Retina (tissue), 1 donor: ENCODE results near the gene TTC17.
"Not testable (repeated sequence)": the region's sequence is repeated elsewhere in the genome, so short reads cannot be mapped to it uniquely, and the experiment has no call there.

Experiments
- DNase-seq: peaks from one replicate; pipeline ENCODE4 v3.0.0-alpha.2; 2016

Gene TTC17

GRCh38 chr11:43462359-43462758 lies 103.6 kb downstream of the TTC17 start:
- no peak for DNase-seq

- no peak for DNase-seq
Measured at GRCh38 chr11:43467958-43468357, 109.2 kb downstream of the TTC17 start.

- not testable (repeated sequence) for DNase-seq
Measured at GRCh38 chr11:43477491-43477890, 118.8 kb downstream of the TTC17 start.

GRCh38 chr11:43486141-43486540 lies 127.4 kb downstream of the TTC17 start:
- no peak for DNase-seq

DNA sequence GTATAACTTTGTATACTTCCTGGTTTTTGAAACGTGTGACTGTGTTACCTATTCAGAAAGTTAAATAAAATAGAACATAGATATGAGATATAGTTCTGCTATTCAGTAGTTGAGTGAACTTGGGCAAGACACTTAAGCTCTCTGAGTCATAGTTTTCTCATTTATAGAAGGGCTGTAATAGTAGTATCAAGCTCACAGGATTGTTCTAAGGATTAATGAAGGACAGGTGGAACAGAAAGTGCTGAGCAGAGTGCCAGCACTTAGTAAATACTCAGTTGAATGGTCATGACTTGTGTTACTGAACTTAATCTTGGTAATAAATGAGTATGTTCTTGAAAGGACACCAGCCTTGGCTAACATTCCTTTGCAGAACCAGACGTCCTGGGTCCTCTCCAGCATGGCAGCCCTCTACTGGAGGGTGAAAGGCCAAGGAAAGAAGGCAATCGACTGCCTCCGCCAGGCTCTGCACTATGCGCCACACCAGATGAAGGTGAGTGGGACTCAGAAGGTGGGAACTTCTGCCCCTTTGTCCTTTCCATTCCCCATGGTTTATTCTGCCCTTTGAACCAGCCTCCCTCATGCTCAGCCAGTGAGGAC lies 131.2 kb downstream of the TTC17 start:
- DNase-seq, result no peak

DNA sequence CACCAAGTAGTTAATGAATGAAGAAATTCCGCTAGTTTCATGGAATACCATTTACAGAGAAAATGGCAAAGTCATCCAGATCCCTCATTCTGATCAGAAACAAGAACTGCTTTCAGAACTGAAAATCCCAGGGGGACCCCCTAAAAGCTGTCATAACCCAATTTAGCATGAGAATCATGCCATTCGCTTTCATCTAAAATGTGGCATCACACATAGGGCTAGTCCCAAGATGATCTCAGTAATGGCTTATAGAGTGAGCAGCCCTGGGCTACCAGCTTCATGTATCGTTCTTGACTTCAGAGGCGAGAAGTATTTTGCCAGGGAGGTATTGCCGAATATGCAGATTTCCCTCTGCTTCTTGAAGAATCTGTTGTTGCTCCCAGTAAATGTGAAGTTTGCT lies 134.0 kb downstream of the TTC17 start:
- no peak for DNase-seq

- DNase-seq, result no peak
Measured at GRCh38 chr11:43493431-43493830, 134.7 kb downstream of the TTC17 start.

GRCh38 chr11:43497144-43497543 lies 138.4 kb downstream of the TTC17 start:
- DNase-seq, result no peak

GRCh38 chr11:43498561-43498960 lies 139.8 kb downstream of the TTC17 start:
- no peak for DNase-seq

GRCh38 chr11:43503417-43503816 lies 144.7 kb downstream of the TTC17 start:
- DNase-seq, result no peak

GRCh38 chr11:43504316-43504950 lies 145.7 kb downstream of the TTC17 start:
- peak; percentile 45 for DNase-seq

DNA sequence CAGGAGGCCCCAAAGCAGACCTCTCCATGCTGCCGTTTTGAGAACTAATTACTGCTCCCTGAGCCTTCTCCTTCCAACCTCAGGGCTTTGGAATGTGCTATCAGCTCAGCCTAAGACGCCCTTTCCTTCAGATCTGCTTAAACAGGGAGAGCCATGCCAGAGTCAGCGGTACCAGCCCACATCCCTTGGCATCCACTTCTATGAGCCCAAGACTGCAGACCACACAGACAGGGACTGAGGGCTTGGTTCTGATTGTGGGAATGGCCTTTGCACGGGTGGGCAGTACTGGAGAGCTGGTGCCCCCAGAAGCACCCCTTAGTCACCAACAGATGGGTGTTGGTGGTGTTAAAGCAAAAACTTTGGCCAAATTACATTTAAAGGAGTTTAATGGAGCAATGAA lies 146.5 kb downstream of the TTC17 start:
- DNase-seq, result no peak

GRCh38 chr11:43507171-43507570 lies 148.5 kb downstream of the TTC17 start:
- DNase-seq, result no peak

GRCh38 chr11:43508511-43508918 lies 149.8 kb downstream of the TTC17 start:
- no peak for DNase-seq

DNA sequence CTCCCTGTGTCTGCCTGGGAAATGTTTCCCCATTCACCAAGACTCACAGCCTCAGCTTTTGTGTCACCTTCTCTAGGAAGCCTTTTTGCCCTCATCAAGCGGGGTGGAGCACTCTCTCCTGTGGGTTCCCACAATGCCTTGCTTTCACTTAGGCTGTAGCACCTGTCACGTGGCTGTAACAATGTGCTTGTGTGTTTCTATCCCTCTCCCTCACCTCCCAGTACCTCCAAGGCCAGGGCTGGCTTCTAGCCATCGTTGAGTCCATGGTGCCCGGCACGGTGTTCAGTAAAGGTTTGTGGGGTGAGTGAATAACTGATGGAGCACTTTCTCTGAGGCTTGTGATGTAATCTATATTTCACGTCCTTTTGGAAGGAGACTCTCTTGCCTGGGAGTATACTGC lies 153.2 kb downstream of the TTC17 start:
- no peak for DNase-seq

DNA sequence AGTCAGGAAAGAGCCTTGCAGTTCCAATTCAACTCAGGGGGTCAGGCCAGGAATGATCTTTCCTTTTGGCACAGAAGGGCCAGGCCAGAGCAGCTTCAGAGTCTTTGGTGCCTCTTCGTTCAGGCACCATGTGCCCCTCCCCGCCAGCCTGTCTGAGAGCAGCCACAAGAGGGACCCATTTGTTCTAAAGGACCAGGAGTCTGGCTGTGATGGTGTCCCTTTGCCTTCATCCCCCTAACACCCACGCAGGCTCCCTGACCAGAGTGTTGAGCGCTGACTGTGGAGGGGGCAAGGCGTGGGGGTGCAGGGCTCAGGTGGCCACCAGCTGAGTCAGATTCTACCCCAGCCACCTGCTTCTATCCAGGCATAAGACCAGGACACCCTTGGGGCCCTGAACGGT lies 156.4 kb downstream of the TTC17 start:
- DNase-seq, result peak; percentile 48

DNA sequence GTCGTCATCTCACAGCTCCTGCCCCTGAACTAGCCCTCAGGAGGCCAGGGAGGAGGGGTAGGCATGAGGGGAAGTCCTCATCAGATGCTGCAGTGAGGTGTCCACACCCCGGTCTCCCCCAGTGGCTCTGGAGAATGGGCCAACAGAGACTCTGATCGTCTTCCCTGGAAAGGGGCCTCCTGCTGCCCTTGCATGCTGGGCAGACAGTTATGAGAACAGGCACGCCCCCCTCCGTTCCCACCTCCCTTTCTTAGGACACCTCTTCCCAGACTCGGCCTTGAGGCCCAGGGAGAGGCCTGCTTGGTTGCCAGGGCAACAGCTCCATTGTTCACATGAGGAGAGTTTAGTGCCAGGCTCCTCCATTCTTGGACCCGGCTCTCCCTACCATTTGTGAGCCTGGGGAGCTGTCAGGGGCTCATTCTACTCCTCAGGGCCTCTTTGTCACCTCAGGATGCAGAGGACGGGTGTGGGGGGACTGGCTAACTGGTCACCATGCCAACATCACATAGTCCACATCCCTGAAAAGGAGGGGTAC lies 157.7 kb downstream of the TTC17 start:
- DNase-seq, result peak; percentile 80

DNA sequence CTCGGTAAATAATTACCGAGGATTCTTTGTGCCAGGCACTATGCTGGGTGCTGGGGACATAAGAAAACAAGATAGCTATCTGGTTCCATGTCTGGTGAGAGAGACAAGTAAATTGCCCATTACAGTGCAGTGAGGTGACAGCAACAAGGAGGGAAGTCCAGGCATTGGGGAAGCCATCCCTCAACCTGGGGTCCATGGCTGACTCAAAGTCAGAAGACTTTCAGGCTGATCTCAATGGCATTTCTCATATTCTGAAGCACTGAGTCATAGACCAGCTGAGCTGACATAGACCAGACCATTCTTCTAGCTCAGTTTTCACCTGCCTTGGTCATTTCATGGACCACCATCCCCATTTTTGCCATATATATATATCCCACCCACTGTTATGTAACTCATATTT lies 158.8 kb downstream of the TTC17 start:
- DNase-seq, result no peak

GRCh38 chr11:43518408-43519160 lies 159.9 kb downstream of the TTC17 start:
- DNase-seq, result no peak

DNA sequence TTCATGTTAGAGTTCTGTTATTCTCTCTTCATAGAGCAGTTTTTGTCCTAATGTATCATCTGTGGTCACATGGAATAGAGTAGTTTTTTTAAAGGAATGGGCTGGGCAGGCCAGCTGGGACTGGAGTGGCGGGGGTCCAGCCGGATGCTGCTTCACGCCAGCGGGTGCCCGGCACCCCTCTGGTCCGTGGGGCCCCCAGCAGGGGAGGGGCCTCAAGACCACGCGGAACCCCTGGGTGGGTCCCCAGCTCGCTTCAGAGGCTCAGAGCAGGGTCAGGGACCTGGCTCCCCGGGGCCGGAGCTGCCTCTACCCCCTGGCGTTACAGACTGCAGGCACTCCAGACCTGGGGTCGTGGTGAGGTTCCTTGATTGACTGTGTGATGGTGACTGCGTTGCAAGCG lies 162.8 kb downstream of the TTC17 start:
- DNase-seq, result no peak

- DNase-seq, result no peak
Measured at GRCh38 chr11:43523632-43524031, 164.9 kb downstream of the TTC17 start.

DNA sequence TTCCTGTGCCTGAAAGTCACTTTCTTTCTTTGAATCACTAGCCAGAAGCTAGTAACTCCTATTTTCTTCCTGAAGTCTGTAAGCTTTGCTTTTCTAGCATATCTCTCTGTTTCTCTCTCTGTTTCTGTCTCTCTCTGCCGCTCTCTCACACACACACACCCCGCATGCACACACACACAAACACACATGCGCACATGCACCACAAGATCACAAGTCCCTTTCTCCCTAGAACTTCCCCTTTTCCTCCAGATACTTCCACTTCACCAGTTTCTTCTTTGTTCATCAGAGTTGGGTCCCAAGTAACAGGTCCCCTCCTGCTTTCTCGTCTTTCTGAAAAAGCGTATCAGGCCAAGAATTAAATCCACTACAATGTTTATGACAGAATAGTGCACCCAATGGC lies 173.3 kb downstream of the TTC17 start:
- no peak for DNase-seq

DNA sequence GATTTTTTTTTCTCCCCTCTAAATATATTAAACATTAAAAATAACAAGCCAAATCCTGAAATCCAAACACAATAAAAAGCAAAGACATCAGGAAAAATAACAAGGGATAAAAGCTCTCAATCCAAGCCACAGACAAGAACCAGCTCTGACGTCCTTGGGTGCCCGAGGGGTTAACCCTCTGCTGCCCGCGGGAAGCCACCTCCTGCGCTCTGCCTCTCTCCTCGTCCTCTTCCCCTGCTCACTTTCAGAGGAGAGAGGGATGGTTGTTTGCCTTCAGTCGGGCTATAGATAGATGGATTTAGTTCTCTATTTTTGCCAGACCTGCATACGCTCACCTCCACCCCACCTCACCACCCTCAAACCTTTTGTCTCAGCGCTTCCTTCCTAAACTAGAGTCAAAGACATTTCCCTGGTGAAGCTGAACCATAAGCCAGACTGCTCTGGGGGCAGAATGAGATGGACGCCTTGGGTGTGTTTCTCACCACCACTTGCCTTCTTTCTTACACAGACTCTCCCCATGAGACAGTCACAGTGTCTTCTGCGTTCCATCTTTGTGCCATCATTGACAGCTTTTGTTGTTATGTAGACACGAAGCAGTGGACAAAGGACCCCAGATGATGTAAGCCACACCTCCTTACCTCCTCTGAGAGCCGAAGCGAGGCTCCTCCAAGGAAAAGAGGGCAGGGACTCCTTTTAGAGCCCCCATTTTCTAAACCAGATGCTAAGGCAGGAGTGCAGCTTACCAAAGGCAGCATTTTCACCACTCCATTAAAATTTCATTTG lies 179.3 kb downstream of the TTC17 start:
- DNase-seq, result no peak
